Activated naive CD8-positive, alpha-beta T cell treated with anti-CD3 and anti-CD28 coated beads, Interleukin-2, amount 10 ng/mL, durations not matched to agents 7 days and 5 days (primary cell): ENCODE measurements around the gene KCNK15. TPM values are rescaled to one million over a fixed set of nuclear protein-coding genes. Genes with fewer than 3 reads are reported as not detected.

Experiments used
- ATAC-seq: fragments of 150-1000 bp; cut with Tn5 transposase; one replicate; pipeline ENCODE4 v1.10.0; 2021; ENCODE audit warnings: low read depth, moderate library complexity
- POLR2A ChIA-PET: fragments of 350-600 bp; sonication (Branson Sonifier 250); formaldehyde crosslinking; loops from one replicate; lab custom pipeline; 2021; ENCODE audit warnings: antibody characterized with exemption; lab: Charles Lee
- DNase-seq: peaks from one replicate; pipeline ENCODE4 v3.0.0; 2021
- H3K27ac Mint-ChIP-seq: one replicate; pipeline ENCODE4 v1.8.0; 2022; ENCODE audit warnings: mild to moderate bottlenecking, mixed read lengths
- H3K27me3 Mint-ChIP-seq: one replicate; pipeline ENCODE4 v1.8.0; 2022; ENCODE audit warnings: mild to moderate bottlenecking, moderate library complexity, mixed read lengths
- H3K36me3 Mint-ChIP-seq: one replicate; pipeline ENCODE4 v1.8.0; 2021; ENCODE audit warnings: mild to moderate bottlenecking, mixed read lengths
- H3K4me1 Mint-ChIP-seq: one replicate; pipeline ENCODE4 v1.8.0; 2021; ENCODE audit warnings: mixed read lengths
- H3K4me3 Mint-ChIP-seq: one replicate; pipeline ENCODE4 v1.8.0; 2022; ENCODE audit warnings: mild to moderate bottlenecking, moderate library complexity, mixed read lengths
- H3K9me3 Mint-ChIP-seq: one replicate; pipeline ENCODE4 v1.8.0; 2021; ENCODE audit warnings: mixed read lengths
- total RNA-seq, 2 experiments: library from RNA; stranded (reverse); gene quantifications; one replicate each; pipeline ENCODE4 v1.2.3, GENCODE V29; 2021

KCNK15 gene
- total RNA-seq, 2 experiments from 2014 or later = not detected

GRCh38 chr20:44746367-44747165 is 901 bp downstream of the KCNK15 start:
- ATAC-seq (no peak), DNase-seq (no peak)
- Mint-ChIP-seq H3K27ac (no peak overlapping the region), H3K4me1 (peaks cover 4% of the 10 kb centered on the region), H3K36me3 (no peaks in the 10 kb centered on the region), H3K27me3 (peaks cover 38% of the 10 kb centered on the region), H3K9me3 (no peaks in the 10 kb centered on the region), H3K4me3 (peak overlapping the region; percentile 65)
- POLR2A ChIA-PET = no interaction called here

GRCh38 chr20:44747166-44748004 is 1.7 kb downstream of the KCNK15 start:
- no peaks in the 10 kb centered on the region for H3K9me3 Mint-ChIP-seq
- peak; percentile 63 for DNase-seq
- no peak overlapping the region for H3K27ac Mint-ChIP-seq
- H3K4me3 Mint-ChIP-seq = peak overlapping the region; percentile 41
- no peaks in the 10 kb centered on the region for H3K36me3 Mint-ChIP-seq
- peaks cover 4% of the 10 kb centered on the region for H3K4me1 Mint-ChIP-seq
- POLR2A ChIA-PET = no interaction called here
- H3K27me3 Mint-ChIP-seq = peaks cover 33% of the 10 kb centered on the region
- ATAC-seq = peak; percentile 40

- Mint-ChIP-seq H3K27ac (no peak overlapping the region), H3K9me3 (no peaks in the 10 kb centered on the region), H3K4me1 (peaks cover 4% of the 10 kb centered on the region), H3K36me3 (no peaks in the 10 kb centered on the region), H3K27me3 (peaks cover 33% of the 10 kb centered on the region), H3K4me3 (no peak overlapping the region)
- DNase-seq (no peak), ATAC-seq (no peak)
- POLR2A ChIA-PET = no interaction called here
Observed at GRCh38 chr20:44748005-44748370, 2.3 kb downstream of the KCNK15 start.

GRCh38 chr20:44750081-44750805 is 4.6 kb downstream of the KCNK15 start:
- H3K36me3 Mint-ChIP-seq = no peaks in the 10 kb centered on the region
- H3K4me3 Mint-ChIP-seq = no peak overlapping the region
- POLR2A ChIA-PET = no interaction called here
- H3K4me1 Mint-ChIP-seq = peaks cover 4% of the 10 kb centered on the region
- H3K27me3 Mint-ChIP-seq = peaks cover 23% of the 10 kb centered on the region
- no peak overlapping the region for H3K27ac Mint-ChIP-seq
- DNase-seq (no peak), ATAC-seq (no peak)
- no peaks in the 10 kb centered on the region for H3K9me3 Mint-ChIP-seq

- Mint-ChIP-seq H3K36me3 (no peaks in the 10 kb centered on the region), H3K9me3 (no peaks in the 10 kb centered on the region), H3K4me3 (no peak overlapping the region), H3K27ac (no peak overlapping the region), H3K27me3 (peaks cover 7% of the 10 kb centered on the region), H3K4me1 (peaks cover 2% of the 10 kb centered on the region)
- POLR2A ChIA-PET = no interaction called here
- DNase-seq = no peak
- ATAC-seq = no peak
Observed at GRCh38 chr20:44752099-44752931, 6.7 kb downstream of the KCNK15 start.

GRCh38 chr20:44754554-44754953 is 8.9 kb downstream of the KCNK15 start:
- Mint-ChIP-seq H3K27ac (no peak overlapping the region), H3K9me3 (no peaks in the 10 kb centered on the region), H3K27me3 (peaks cover 2% of the 10 kb centered on the region), H3K4me1 (peaks cover 7% of the 10 kb centered on the region), H3K36me3 (no peaks in the 10 kb centered on the region), H3K4me3 (no peak overlapping the region)
- POLR2A ChIA-PET = no interaction called here
- DNase-seq = no peak
- ATAC-seq = no peak

GRCh38 chr20:44756011-44756688 is 10.5 kb downstream of the KCNK15 start:
- no peak overlapping the region for H3K27ac Mint-ChIP-seq
- H3K4me3 Mint-ChIP-seq = no peak overlapping the region
- POLR2A ChIA-PET = no interaction called here
- no peaks in the 10 kb centered on the region for H3K9me3 Mint-ChIP-seq
- DNase-seq = no peak
- no peaks in the 10 kb centered on the region for H3K36me3 Mint-ChIP-seq
- H3K4me1 Mint-ChIP-seq = peaks cover 7% of the 10 kb centered on the region
- H3K27me3 Mint-ChIP-seq = no peaks in the 10 kb centered on the region
- ATAC-seq = no peak

- no peaks in the 10 kb centered on the region for H3K9me3 Mint-ChIP-seq
- POLR2A ChIA-PET = no interaction called here
Observed at GRCh38 chr20:44756956-44757355, 11.3 kb downstream of the KCNK15 start.

GRCh38 chr20:44758247-44759101 is 12.8 kb downstream of the KCNK15 start:
- no peaks in the 10 kb centered on the region for H3K36me3 Mint-ChIP-seq
- ATAC-seq (no peak), DNase-seq (no peak)
- POLR2A ChIA-PET = no interaction called here
- H3K27ac Mint-ChIP-seq = no peak overlapping the region
- peak overlapping the region; percentile 37 for H3K4me3 Mint-ChIP-seq
- H3K4me1 Mint-ChIP-seq = peaks cover 7% of the 10 kb centered on the region
- no peaks in the 10 kb centered on the region for H3K9me3 Mint-ChIP-seq
- H3K27me3 Mint-ChIP-seq = no peaks in the 10 kb centered on the region

More at GRCh38 chr20:44756956-44757355, 11.3 kb downstream of the KCNK15 start:
- DNase-seq (no peak), ATAC-seq (no peak)
- Mint-ChIP-seq H3K4me3 (no peak overlapping the region), H3K36me3 (no peaks in the 10 kb centered on the region), H3K4me1 (peaks cover 7% of the 10 kb centered on the region), H3K27ac (no peak overlapping the region), H3K27me3 (no peaks in the 10 kb centered on the region)

- Mint-ChIP-seq H3K4me1 (peaks cover 7% of the 10 kb centered on the region), H3K27me3 (no peaks in the 10 kb centered on the region), H3K27ac (no peak overlapping the region), H3K36me3 (no peaks in the 10 kb centered on the region), H3K4me3 (no peak overlapping the region), H3K9me3 (no peaks in the 10 kb centered on the region)
- POLR2A ChIA-PET = no interaction called here
- DNase-seq (no peak), ATAC-seq (no peak)
Observed at GRCh38 chr20:44759595-44759994, 13.9 kb downstream of the KCNK15 start.

- H3K27me3 Mint-ChIP-seq = peaks cover 4% of the 10 kb centered on the region
Observed at GRCh38 chr20:44761423-44761822, 15.8 kb downstream of the KCNK15 start.

More at GRCh38 chr20:44761423-44761822, 15.8 kb downstream of the KCNK15 start:
- Mint-ChIP-seq H3K4me1 (peaks cover 7% of the 10 kb centered on the region), H3K36me3 (no peaks in the 10 kb centered on the region), H3K9me3 (no peaks in the 10 kb centered on the region), H3K27ac (no peak overlapping the region), H3K4me3 (no peak overlapping the region)
- POLR2A ChIA-PET = no interaction called here
- DNase-seq = no peak
- ATAC-seq = no peak
